Stomach (tissue), 4 donors: ENCODE measurements around the gene TMPRSS3.

Experiments
- EP300 ChIP-seq: sonication (generic); formaldehyde crosslinking; IDR thresholded peaks from one replicate; pipeline ENCODE4 v1.6.1; 2017; ENCODE audit warnings: antibody characterized with exemption
- POLR2AphosphoS5 ChIP-seq, 3 donors: sonication (generic); formaldehyde crosslinking; IDR thresholded peaks; one replicate each; pipeline ENCODE4 v1.6.1; 2016; ENCODE audit warnings: antibody characterized with exemption in 3 of 3
- TF ChIP-seq, protein P1 (sequence below), 7 experiments: fragments of 450-650 bp in 4 of 7; fragments of 200-600 bp in 3 of 7; sonication (generic) in 3 of 7; IDR thresholded peaks; one replicate each; pipeline ENCODE4 v1.5.1; 2016 to 2019; ENCODE audit warnings: antibody characterized with exemption in 7 of 7, control low read depth in 2 of 7, mild to moderate bottlenecking in 1 of 7

- TF ChIP-seq POLR2AphosphoS5 (IDR thresholded peaks at IDR 0.05) (no peak), EP300 (no peak)
- TF ChIP-seq, protein P1, sequence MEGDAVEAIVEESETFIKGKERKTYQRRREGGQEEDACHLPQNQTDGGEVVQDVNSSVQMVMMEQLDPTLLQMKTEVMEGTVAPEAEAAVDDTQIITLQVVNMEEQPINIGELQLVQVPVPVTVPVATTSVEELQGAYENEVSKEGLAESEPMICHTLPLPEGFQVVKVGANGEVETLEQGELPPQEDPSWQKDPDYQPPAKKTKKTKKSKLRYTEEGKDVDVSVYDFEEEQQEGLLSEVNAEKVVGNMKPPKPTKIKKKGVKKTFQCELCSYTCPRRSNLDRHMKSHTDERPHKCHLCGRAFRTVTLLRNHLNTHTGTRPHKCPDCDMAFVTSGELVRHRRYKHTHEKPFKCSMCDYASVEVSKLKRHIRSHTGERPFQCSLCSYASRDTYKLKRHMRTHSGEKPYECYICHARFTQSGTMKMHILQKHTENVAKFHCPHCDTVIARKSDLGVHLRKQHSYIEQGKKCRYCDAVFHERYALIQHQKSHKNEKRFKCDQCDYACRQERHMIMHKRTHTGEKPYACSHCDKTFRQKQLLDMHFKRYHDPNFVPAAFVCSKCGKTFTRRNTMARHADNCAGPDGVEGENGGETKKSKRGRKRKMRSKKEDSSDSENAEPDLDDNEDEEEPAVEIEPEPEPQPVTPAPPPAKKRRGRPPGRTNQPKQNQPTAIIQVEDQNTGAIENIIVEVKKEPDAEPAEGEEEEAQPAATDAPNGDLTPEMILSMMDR (IDR thresholded peaks at IDR 0.05) = no peak
These were observed 10.2 kb downstream of the TMPRSS3 start for GRCh38 chr21:42385619-42386018.
